ENCODE results near the gene NTRK2.

GRCh38 chr9:84926793-84927192, 257.3 kb downstream of the NTRK2 start:
- TF ChIP-seq CTCF (conservative IDR thresholded peaks at IDR 0.05) (no peak), EZH2 (IDR thresholded peaks at IDR 0.05; ENCODE audit: low read depth) (no peak)
